H1 (cell line): Measurements from ENCODE around the gene TBX3. TPM values are rescaled to one million over a fixed set of nuclear protein-coding genes. Genes with fewer than 3 reads are reported as not detected.
A peak's percentile ranks its signal among the peaks of the same experiment; 100 is the strongest.

Experiments used
- CTCF ChIA-PET: fragments of 300-600 bp; sonication (Branson Sonifier 250); formaldehyde crosslinking; loops from one replicate; lab custom pipeline; 2021; ENCODE audit not compliant: partially characterized antibody; lab: Charles Lee
- POLR2A ChIA-PET: fragments of 300-600 bp; sonication (Branson Sonifier 250); formaldehyde crosslinking; loops from one replicate; lab custom pipeline; 2021; ENCODE audit warnings: inconsistent platforms; ENCODE audit not compliant: partially characterized antibody; lab: Charles Lee
- DNase-seq, 2 experiments: peaks; one replicate each; pipeline versions ENCODE4 v3.0.0 to v3.0.0-alpha.2; 2010 to 2022; ENCODE audit warnings: low spot score in 2 of 2, low read depth in 1 of 2, mixed read lengths in 1 of 2
- FAIRE-seq: peaks from 2 replicates; lab custom pipeline; 2011; peaks lifted over from hg19 to GRCh38; lab: Jason Lieb, UNC
- H2AFZ ChIP-seq: 2 replicates; pipeline ENCODE4 v1.8.1; 2012; ENCODE audit warnings: low read length, inconsistent platforms
- H2AK5ac ChIP-seq: 2 replicates; pipeline ENCODE4 v1.6.1; 2013; ENCODE audit warnings: low read depth, low read length
- H2BK120ac ChIP-seq: replicated peaks from 2 replicates; pipeline ENCODE3; 2013; ENCODE audit warnings: low read depth, low read length, inconsistent platforms
- H2BK12ac ChIP-seq: 2 replicates; pipeline ENCODE4 v1.6.1; 2013; ENCODE audit warnings: low read depth, low read length
- H2BK15ac ChIP-seq: 2 replicates; pipeline ENCODE4 v1.6.1; 2013; ENCODE audit warnings: low read length
- H2BK20ac ChIP-seq: 2 replicates; pipeline ENCODE4 v1.6.1; 2013; ENCODE audit warnings: low read length
- H2BK5ac ChIP-seq: 2 replicates; pipeline ENCODE4 v1.6.1; 2013; ENCODE audit warnings: low read depth, low read length
- H3K14ac ChIP-seq: 2 replicates; pipeline ENCODE4 v1.6.1; 2013; ENCODE audit warnings: inconsistent platforms; ENCODE audit not compliant: insufficient read length
- H3K18ac ChIP-seq: 2 replicates; pipeline ENCODE4 v1.6.1; 2013; ENCODE audit warnings: low read length; ENCODE audit errors: extremely low read depth
- H3K23ac ChIP-seq: 2 replicates; pipeline ENCODE4 v1.6.1; 2013; ENCODE audit warnings: inconsistent platforms; ENCODE audit not compliant: insufficient read length
- H3K23me2 ChIP-seq: 2 replicates; pipeline ENCODE4 v1.6.1; 2013; ENCODE audit warnings: low read depth, low read length
- H3K27ac ChIP-seq: 2 replicates; pipeline ENCODE4 v1.6.1; 2011; ENCODE audit warnings: low read depth, low read length, inconsistent platforms
- H3K27me3 ChIP-seq, 4 experiments: replicated peaks in 1 of 4; 1 replicate in 1 of 4; 2 replicates in 3 of 4; pipeline versions ENCODE4 v1.6.1 to v1.8.1; 2011 to 2013; ENCODE audit warnings: low read length in 3 of 4, mild to moderate bottlenecking in 3 of 4, inconsistent platforms in 2 of 4, mixed read lengths in 2 of 4, moderate library complexity in 1 of 4; ENCODE audit not compliant: control insufficient read depth in 3 of 4, insufficient read depth in 3 of 4; ENCODE audit errors: extremely low read depth in 1 of 4
- H3K36me3 ChIP-seq, 4 experiments: 2 replicates each; pipeline versions ENCODE4 v1.6.1 to v1.8.1; 2011 to 2013; ENCODE audit warnings: mild to moderate bottlenecking in 4 of 4, low read length in 3 of 4, moderate library complexity in 2 of 4, control low read depth in 1 of 4, inconsistent platforms in 1 of 4; ENCODE audit not compliant: insufficient read depth in 4 of 4, control insufficient read depth in 2 of 4
- H3K4ac ChIP-seq: replicated peaks from 2 replicates; pipeline ENCODE3; 2013; ENCODE audit warnings: low read length, low read depth, mixed read lengths, inconsistent platforms; ENCODE audit not compliant: insufficient read length
- H3K4me1 ChIP-seq, 4 experiments: replicated peaks in 1 of 4; 1 replicate in 1 of 4; 2 replicates in 3 of 4; pipeline versions ENCODE4 v1.6.1 to v1.8.1; 2011 to 2013; ENCODE audit warnings: low read length in 3 of 4, inconsistent platforms in 2 of 4, mixed read lengths in 1 of 4; ENCODE audit not compliant: insufficient read depth in 4 of 4, control insufficient read depth in 3 of 4
- H3K4me2 ChIP-seq, 2 experiments: 2 replicates each; pipeline versions ENCODE4 v1.6.1 to v1.8.1; 2011 to 2013; ENCODE audit warnings: low read depth in 2 of 2, low read length in 2 of 2, control low read depth in 1 of 2, inconsistent platforms in 1 of 2, mild to moderate bottlenecking in 1 of 2; ENCODE audit not compliant: insufficient read depth in 1 of 2
- H3K4me3 ChIP-seq, 4 experiments: fragments of 200-600, 300-600 bp in 1 of 4; sonication (generic), shearing (Covaris generic), sonication (Bioruptor Twin) in 1 of 4; 2 replicates each; pipeline versions ENCODE4 v1.5.1 to v1.8.1; 2011 to 2016; ENCODE audit warnings: low read length in 4 of 4, low read depth in 3 of 4, control low read depth in 2 of 4, inconsistent platforms in 2 of 4, mild to moderate bottlenecking in 2 of 4, mixed read lengths in 1 of 4, moderate library complexity in 1 of 4; ENCODE audit not compliant: insufficient read depth in 2 of 4; ENCODE audit errors: extremely low read depth in 1 of 4
- H3K56ac ChIP-seq: replicated peaks from 2 replicates; pipeline ENCODE3; 2013; ENCODE audit warnings: low read depth, mild to moderate bottlenecking, mixed read lengths, low read length, inconsistent platforms; ENCODE audit not compliant: insufficient read length
- H3K79me1 ChIP-seq: 2 replicates; pipeline ENCODE4 v1.6.1; 2013; ENCODE audit warnings: low read depth, low read length, control low read depth
- H3K79me2 ChIP-seq, 2 experiments: 2 replicates each; pipeline versions ENCODE4 v1.6.1 to v1.8.1; 2012 to 2013; ENCODE audit warnings: low read length in 2 of 2, mild to moderate bottlenecking in 2 of 2, inconsistent platforms in 1 of 2; ENCODE audit not compliant: insufficient read depth in 2 of 2, control insufficient read depth in 1 of 2
- H3K9ac ChIP-seq, 4 experiments: replicated peaks in 1 of 4; 1 replicate in 1 of 4; 2 replicates in 3 of 4; pipeline versions ENCODE4 v1.6.1 to v1.8.1; 2011 to 2013; ENCODE audit warnings: low read depth in 3 of 4, low read length in 3 of 4, control low read depth in 2 of 4, mild to moderate bottlenecking in 2 of 4, moderate library complexity in 2 of 4, inconsistent platforms in 1 of 4; ENCODE audit errors: extremely low read depth in 1 of 4
- H3K9me3 ChIP-seq, 2 experiments: 2 replicates each; pipeline versions ENCODE4 v1.6.1 to v1.8.1; 2012 to 2013; ENCODE audit warnings: mild to moderate bottlenecking in 2 of 2, moderate library complexity in 2 of 2, control low read depth in 1 of 2, inconsistent platforms in 1 of 2, low read depth in 1 of 2, low read length in 1 of 2, mixed read lengths in 1 of 2; ENCODE audit not compliant: insufficient read depth in 2 of 2
- H4K20me1 ChIP-seq, 2 experiments: replicated peaks in 1 of 2; 2 replicates each; pipeline versions ENCODE3 to v1.8.1; 2011 to 2013; ENCODE audit warnings: inconsistent platforms in 2 of 2, low read length in 2 of 2, mild to moderate bottlenecking in 1 of 2; ENCODE audit not compliant: insufficient read depth in 2 of 2, control insufficient read depth in 1 of 2
- H4K5ac ChIP-seq: 2 replicates; pipeline ENCODE4 v1.6.1; 2013; ENCODE audit warnings: low read length, low read depth, mixed read lengths, inconsistent platforms; ENCODE audit not compliant: insufficient read length
- H4K8ac ChIP-seq: 2 replicates; pipeline ENCODE4 v1.8.0; 2013; ENCODE audit warnings: mild to moderate bottlenecking, moderate library complexity, low read length, inconsistent platforms; ENCODE audit not compliant: insufficient read depth; ENCODE audit errors: extremely low read depth
- H4K91ac ChIP-seq: replicated peaks from 2 replicates; pipeline ENCODE3; 2013; ENCODE audit warnings: low read length, mixed read lengths, inconsistent platforms; ENCODE audit not compliant: insufficient read length
- HDAC2 ChIP-seq, 2 experiments: fragments of 300-600 bp in 1 of 2; sonication (generic) in 1 of 2; IDR thresholded peaks; 2 replicates each; pipeline ENCODE4 v1.6.1; 2011 to 2012; ENCODE audit warnings: low read depth in 2 of 2, low read length in 2 of 2, mild to moderate bottlenecking in 2 of 2, moderate library complexity in 2 of 2, borderline replicate concordance in 1 of 2, inconsistent platforms in 1 of 2
- NANOG ChIP-seq: IDR thresholded peaks from 2 replicates; pipeline ENCODE4 v1.6.1; 2011; ENCODE audit warnings: low read length, low read depth, mild to moderate bottlenecking, inconsistent platforms; ENCODE audit not compliant: insufficient read depth, poor library complexity, severe bottlenecking
- RNF2 ChIP-seq: fragments of 200-900, 300-1000 bp; sonication (generic); IDR thresholded peaks from 2 replicates; pipeline ENCODE4 v1.7.1; 2016; ENCODE audit warnings: borderline replicate concordance, low read depth, mild to moderate bottlenecking, antibody characterized with exemption, low read length; ENCODE audit not compliant: poor library complexity, severe bottlenecking; ENCODE audit errors: missing control alignments
- WGBS, 2 experiments: shearing (Covaris generic) in 1 of 2; methylation state at CpG; one replicate each; pipeline versions ENCODE4 v1.1.6 to v1.1.7; 2013 to 2015; ENCODE audit warnings: low lambda C conversion rate in 2 of 2, mixed read lengths in 2 of 2, inconsistent platforms in 1 of 2, low coverage in 1 of 2, missing lambda C conversion rate in 1 of 2; ENCODE audit not compliant: insufficient replicate concordance in 2 of 2, insufficient coverage in 1 of 2, insufficient read length in 1 of 2; ENCODE audit errors: extremely low coverage in 1 of 2, missing lambda C conversion rate in 1 of 2; 5-methylcytosine and 5-hydroxymethylcytosine counted together
- polyA plus RNA-seq, 7 experiments: library from polyadenylated mRNA; depleted of rRNA in 3 of 7; stranded (reverse) in 5 of 7; unstranded in 2 of 7; fragments of >200 nt in 5 of 7; fragments of 200-250 nt in 2 of 7; gene quantifications; 1 replicate in 5 of 7; 2 replicates in 1 of 7; 4 replicates in 1 of 7; pipeline versions ENCODE4 v1.2.1 to v1.2.3, GENCODE V29; 2011 to 2013; ENCODE audit warnings: missing spikeins in 2 of 7, mixed read lengths in 2 of 7
- total RNA-seq: library from RNA; stranded (reverse); fragmentation: NEBNext Ultra II Directional; extraction: Animal tissue kit (Norgen Biotek cat#: 25700); gene quantifications from 2 replicates; pipeline ENCODE4 v1.2.1, GENCODE V29; 2021

TBX3 gene
- total and polyA plus RNA-seq, 2 of the 8 experiments (the other 6 are each of a cell fraction or from before 2014, with no cell fraction given): 0.09 to 1.0 TPM

- H3K56ac ChIP-seq: no peak overlapping the region
- no peak overlapping the region for H2BK12ac ChIP-seq
- H3K36me3 ChIP-seq: no peaks in the 10 kb centered on the region
- no peak overlapping the region for H3K23ac ChIP-seq
- DNase-seq (no peak), FAIRE-seq (no peak)
- no peak overlapping the region for H3K27ac ChIP-seq
- no peak overlapping the region for H3K4ac ChIP-seq
- H3K4me1 ChIP-seq: peaks cover 0 to 4% (median 3%) of the 10 kb centered on the region in 4 experiments; a peak in 4 of 7 replicates
- no peak overlapping the region for H4K91ac ChIP-seq
- WGBS, 2 experiments: 57% methylated on average over 9 of the region's 10 CpGs; no CpG with 5 or more reads in 1 of the 2 experiments
- H4K5ac ChIP-seq: no peak overlapping the region
- ChIA-PET POLR2A (interaction anchor here (1.1 kb wide), 1 partner anchor 8 kb away, joined by 3 read pairs; no protein-coding TSS in a partner anchor), CTCF (interaction anchor here (1.1 to 2.2 kb wide), 2 partner anchors 23 to 25 kb away, joined by 4 to 6 read pairs; no protein-coding TSS in a partner anchor)
- H3K18ac ChIP-seq: no peak overlapping the region
- peak overlapping the region; percentile 43; the same call in 1 of the 2 replicates for H2AFZ ChIP-seq
- no peak overlapping the region for H2AK5ac ChIP-seq
- no peak overlapping the region for H3K4me2 ChIP-seq
- no peaks in the 10 kb centered on the region for H3K27me3 ChIP-seq
- H3K23me2 ChIP-seq: no peaks in the 10 kb centered on the region; the same call in 1 of the 2 replicates
- no peaks in the 10 kb centered on the region for H3K9me3 ChIP-seq
- no peak overlapping the region for H4K8ac ChIP-seq
- H4K20me1 ChIP-seq: no peaks in the 10 kb centered on the region
- no peak overlapping the region for H2BK120ac ChIP-seq
- no peak overlapping the region; a peak in 1 of 7 replicates for H3K9ac ChIP-seq
- H2BK5ac ChIP-seq: peak overlapping the region; percentile 44; the same call in 1 of the 2 replicates
- H3K4me3 ChIP-seq: no peak overlapping the region
- no peaks in the 10 kb centered on the region for H3K79me2 ChIP-seq
- peak overlapping the region; percentile 72; the same call in 1 of the 2 replicates for H2BK20ac ChIP-seq
- no peak overlapping the region for H3K14ac ChIP-seq
- H3K79me1 ChIP-seq: no peaks in the 10 kb centered on the region
- H2BK15ac ChIP-seq: no peak overlapping the region
- TF ChIP-seq HDAC2 (IDR thresholded peaks at IDR 0.05; ENCODE audit: borderline replicate concordance in 1 of 2, low read depth in 2 of 2, low read length in 2 of 2) (peak in 1 of 2 experiments; percentile 30; a peak in 1 of 4 replicates), NANOG (peak; percentile 52), RNF2 (no peak)
- TF ChIP-seq, all 59 proteins: peak for 2
Observed at GRCh38 chr12:114649585-114649984, 34.4 kb downstream of the TBX3 start.
